A549 (cell line): ENCODE results near the gene TCF25.

ENCODE experiments used
- ZC3H11A ChIP-seq: fragments of 450-650 bp; IDR thresholded peaks from 2 replicates; pipeline ENCODE4 v1.6.1; 2014; ENCODE audit warnings: antibody characterized with exemption, mild to moderate bottlenecking
- TF ChIP-seq, protein P1 (sequence below): fragments of >200 bp; sonication (Bioruptor Twin); formaldehyde crosslinking; IDR thresholded peaks from 3 replicates; pipeline ENCODE4 v1.5.1; 2016

- no peak for TF ChIP-seq ZC3H11A
- TF ChIP-seq, protein P1, sequence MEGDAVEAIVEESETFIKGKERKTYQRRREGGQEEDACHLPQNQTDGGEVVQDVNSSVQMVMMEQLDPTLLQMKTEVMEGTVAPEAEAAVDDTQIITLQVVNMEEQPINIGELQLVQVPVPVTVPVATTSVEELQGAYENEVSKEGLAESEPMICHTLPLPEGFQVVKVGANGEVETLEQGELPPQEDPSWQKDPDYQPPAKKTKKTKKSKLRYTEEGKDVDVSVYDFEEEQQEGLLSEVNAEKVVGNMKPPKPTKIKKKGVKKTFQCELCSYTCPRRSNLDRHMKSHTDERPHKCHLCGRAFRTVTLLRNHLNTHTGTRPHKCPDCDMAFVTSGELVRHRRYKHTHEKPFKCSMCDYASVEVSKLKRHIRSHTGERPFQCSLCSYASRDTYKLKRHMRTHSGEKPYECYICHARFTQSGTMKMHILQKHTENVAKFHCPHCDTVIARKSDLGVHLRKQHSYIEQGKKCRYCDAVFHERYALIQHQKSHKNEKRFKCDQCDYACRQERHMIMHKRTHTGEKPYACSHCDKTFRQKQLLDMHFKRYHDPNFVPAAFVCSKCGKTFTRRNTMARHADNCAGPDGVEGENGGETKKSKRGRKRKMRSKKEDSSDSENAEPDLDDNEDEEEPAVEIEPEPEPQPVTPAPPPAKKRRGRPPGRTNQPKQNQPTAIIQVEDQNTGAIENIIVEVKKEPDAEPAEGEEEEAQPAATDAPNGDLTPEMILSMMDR = no peak
These were observed 24.4 kb upstream of the TCF25 start for GRCh38 chr16:89848974-89849373.
